SK-N-SH (cell line): ENCODE data around the gene PRXL2B.

ENCODE experiments used
- CTCF ChIP-seq: fragments of 200-600 bp; sonication (generic); IDR thresholded peaks from 2 replicates; pipeline ENCODE4 v1.6.1; 2017; ENCODE audit warnings: antibody characterized with exemption, mild to moderate bottlenecking, moderate library complexity
- ELF1 ChIP-seq: IDR thresholded peaks from 2 replicates; pipeline ENCODE4 v1.4.0; 2012
- EP300 ChIP-seq, 2 experiments: IDR thresholded peaks; 2 replicates each; pipeline versions ENCODE4 v1.4.0 to v1.6.1; 2012; ENCODE audit warnings: borderline replicate concordance in 1 of 2, low read depth in 1 of 2, low read length in 1 of 2
- GABPA ChIP-seq: IDR thresholded peaks from 2 replicates; pipeline ENCODE4 v1.4.0; 2012; ENCODE audit warnings: low read depth, mild to moderate bottlenecking
- JUND ChIP-seq: IDR thresholded peaks from 2 replicates; pipeline ENCODE4 v1.4.0; 2012
- MXI1 ChIP-seq: IDR thresholded peaks from 2 replicates; pipeline ENCODE4 v1.6.1; 2012; ENCODE audit warnings: mild to moderate bottlenecking, low read depth, low read length, improper control_type of control experiment
- NFIC ChIP-seq: IDR thresholded peaks from 2 replicates; pipeline ENCODE4 v1.4.0; 2012; ENCODE audit warnings: borderline replicate concordance
- PBX3 ChIP-seq: IDR thresholded peaks from 2 replicates; pipeline ENCODE4; 2012
- POLR2AphosphoS5 ChIP-seq: IDR thresholded peaks from 2 replicates; pipeline ENCODE4 v1.6.1; 2012; ENCODE audit warnings: low read depth, low read length
- RAD21 ChIP-seq: IDR thresholded peaks from 2 replicates; pipeline ENCODE4 v1.6.1; 2012; ENCODE audit warnings: mild to moderate bottlenecking, low read length
- SIN3A ChIP-seq: IDR thresholded peaks from 2 replicates; pipeline ENCODE4 v1.6.1; 2012; ENCODE audit warnings: low read depth, mild to moderate bottlenecking, low read length, moderate library complexity, borderline replicate concordance
- TAF1 ChIP-seq: IDR thresholded peaks from 2 replicates; pipeline ENCODE4 v1.6.1; 2012; ENCODE audit warnings: low read depth, mild to moderate bottlenecking, low read length, moderate library complexity, borderline replicate concordance
- USF1 ChIP-seq: IDR thresholded peaks from 2 replicates; pipeline ENCODE4 v1.4.0; 2012; ENCODE audit warnings: low read depth, borderline replicate concordance
- TF ChIP-seq, protein P1 (sequence below): IDR thresholded peaks from 2 replicates; pipeline ENCODE4 v1.4.0; 2012; ENCODE audit warnings: low read depth

DNA sequence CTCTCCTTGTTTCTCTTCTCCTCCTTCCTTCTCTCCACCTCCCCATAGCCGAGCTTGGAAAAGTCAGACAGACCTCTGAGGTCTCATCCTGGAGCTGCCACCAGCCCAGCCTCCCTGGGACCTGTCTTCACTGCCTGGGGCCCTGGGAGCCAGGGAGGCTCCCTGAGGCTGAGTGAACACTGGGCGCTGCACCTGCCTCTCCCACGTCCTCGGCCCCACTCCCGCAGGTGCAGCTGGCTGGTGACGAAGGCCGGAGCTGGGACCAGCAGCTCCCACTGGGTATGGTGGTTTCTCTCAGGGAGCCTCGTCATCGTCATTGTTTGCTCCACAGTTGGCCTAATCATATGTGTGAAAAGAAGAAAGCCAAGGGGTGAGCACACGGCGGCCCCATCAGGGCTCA is 25.1 kb upstream of the PRXL2B start:
- TF ChIP-seq PBX3 (no peak), CTCF (no peak), SIN3A (no peak), USF1 (no peak), EP300 (IDR thresholded peaks at IDR 0.05; ENCODE audit: borderline replicate concordance in 1 of 2, low read depth in 1 of 2, low read length in 1 of 2) (no peak), JUND (no peak), TAF1 (no peak), POLR2AphosphoS5 (no peak), MXI1 (no peak), NFIC (no peak), ELF1 (no peak), GABPA (no peak), RAD21 (no peak)
- TF ChIP-seq, protein P1, sequence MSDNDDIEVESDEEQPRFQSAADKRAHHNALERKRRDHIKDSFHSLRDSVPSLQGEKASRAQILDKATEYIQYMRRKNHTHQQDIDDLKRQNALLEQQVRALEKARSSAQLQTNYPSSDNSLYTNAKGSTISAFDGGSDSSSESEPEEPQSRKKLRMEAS: no peak
